Ammon's horn (tissue), 1 donor: ENCODE results near the gene RHOG.

Source experiments
- DNase-seq: peaks from one replicate; pipeline ENCODE4 v3.0.0-alpha.2; 2016; ENCODE audit warnings: low spot score

Gene RHOG

DNA sequence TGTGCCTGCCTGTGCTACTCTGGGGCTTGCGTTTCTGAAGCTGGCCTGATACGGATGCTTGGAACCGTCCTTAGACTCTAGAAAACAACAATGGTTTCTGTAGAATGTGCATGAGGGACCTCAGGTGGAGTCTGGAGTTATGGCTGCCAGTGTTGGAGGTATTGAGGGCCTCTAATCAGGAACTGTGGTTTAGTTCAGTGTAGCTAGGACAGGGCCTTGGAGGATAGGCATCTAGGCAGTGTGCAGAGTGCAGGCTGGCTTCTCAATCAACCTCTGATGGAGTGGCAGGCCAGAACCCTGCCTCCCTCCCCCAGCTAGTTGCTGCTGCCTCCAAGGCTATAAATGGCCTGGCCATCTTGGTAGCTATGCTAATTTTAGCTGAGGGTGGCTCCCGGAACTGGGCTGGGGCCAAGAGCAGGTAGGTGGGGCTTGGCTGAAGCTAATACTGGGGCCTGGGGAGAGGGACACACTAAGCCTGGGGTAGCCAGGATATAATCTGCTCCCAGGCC is 18.7 kb upstream of the RHOG start:
- no peak for DNase-seq

DNA sequence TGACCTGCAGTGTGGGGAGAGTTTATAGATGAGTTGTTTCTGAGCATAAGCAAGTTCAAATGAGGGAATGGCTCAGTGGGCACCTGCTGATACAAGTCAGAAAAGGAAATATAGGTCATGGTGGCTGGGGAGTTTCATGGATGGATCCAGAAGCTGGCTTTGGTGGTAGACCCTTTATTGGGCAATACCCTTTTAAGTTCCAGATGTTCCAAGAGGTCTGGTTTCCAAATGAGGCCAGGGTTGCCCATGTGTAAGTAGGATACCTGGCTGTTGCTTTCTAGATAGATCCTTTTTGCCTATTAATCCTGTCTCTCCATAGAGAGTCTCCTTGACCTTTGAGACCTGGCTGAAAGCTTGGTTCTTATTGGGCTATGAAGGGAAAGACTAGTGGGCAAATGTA is 16.9 kb upstream of the RHOG start:
- no peak for DNase-seq

DNA sequence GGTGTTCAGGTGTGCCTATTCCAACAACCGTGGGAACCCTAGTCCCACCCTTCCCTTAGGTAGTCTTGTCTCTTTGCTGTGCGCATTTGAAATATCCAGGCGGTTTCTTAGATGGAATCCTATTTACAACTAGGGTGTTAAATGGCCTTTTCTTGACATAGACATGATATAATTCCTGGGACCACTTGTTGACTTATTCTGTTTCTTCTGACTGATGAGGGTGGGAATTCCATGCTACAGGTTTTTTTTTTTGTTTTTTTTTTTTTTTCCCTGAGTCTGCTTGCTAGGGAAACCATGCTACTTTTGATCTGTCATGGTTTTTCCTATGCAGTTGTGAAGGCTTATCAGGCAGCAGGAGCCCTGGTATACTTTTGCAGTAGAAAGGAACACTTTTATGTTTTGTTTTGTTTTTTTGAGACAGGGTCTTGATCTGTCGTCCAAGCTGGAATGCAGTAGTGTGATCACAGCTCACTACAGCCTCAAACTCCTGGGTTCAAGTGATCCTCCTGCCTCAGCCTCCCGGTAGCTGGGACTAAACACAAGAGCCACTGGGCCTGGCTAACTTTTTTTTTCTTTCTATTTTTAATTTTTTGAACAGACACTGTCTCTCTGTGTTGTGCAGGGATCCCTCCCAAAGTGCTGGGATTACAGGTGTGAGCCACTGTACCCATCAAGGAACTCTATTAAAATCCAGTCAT is 16.2 kb upstream of the RHOG start:
- DNase-seq = no peak

DNA sequence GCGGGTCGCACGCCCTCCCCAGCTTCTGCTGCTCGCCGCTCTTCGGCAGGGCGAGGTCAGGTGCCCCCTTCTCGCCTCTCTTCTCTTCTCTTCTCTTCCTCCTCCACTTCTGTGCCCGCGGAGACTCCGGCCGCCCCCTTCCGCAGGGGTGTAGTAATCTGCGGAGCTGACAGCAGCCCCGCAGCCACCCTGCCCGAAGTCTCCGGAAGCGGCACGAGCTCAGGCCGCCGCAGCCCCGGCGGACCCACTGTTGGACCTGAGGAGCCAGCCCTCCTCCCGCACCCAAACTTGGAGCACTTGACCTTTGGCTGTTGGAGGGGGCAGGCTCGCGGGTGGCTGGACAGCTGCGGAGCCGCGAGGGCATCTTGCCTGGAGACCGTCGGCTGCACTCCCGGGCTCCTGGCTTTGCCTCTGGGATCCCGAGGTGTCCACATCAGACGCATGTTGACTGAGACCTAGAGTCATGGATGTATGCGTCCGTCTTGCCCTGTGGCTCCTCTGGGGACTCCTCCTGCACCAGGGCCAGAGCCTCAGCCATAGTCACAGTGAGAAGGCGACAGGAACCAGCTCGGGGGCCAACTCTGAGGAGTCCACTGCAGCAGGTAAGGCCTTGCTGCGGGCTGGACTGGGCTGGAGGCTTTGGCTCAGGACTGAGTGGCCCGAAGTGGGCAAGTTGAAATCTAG is 15.2 kb upstream of the RHOG start:
- no peak for DNase-seq

DNA sequence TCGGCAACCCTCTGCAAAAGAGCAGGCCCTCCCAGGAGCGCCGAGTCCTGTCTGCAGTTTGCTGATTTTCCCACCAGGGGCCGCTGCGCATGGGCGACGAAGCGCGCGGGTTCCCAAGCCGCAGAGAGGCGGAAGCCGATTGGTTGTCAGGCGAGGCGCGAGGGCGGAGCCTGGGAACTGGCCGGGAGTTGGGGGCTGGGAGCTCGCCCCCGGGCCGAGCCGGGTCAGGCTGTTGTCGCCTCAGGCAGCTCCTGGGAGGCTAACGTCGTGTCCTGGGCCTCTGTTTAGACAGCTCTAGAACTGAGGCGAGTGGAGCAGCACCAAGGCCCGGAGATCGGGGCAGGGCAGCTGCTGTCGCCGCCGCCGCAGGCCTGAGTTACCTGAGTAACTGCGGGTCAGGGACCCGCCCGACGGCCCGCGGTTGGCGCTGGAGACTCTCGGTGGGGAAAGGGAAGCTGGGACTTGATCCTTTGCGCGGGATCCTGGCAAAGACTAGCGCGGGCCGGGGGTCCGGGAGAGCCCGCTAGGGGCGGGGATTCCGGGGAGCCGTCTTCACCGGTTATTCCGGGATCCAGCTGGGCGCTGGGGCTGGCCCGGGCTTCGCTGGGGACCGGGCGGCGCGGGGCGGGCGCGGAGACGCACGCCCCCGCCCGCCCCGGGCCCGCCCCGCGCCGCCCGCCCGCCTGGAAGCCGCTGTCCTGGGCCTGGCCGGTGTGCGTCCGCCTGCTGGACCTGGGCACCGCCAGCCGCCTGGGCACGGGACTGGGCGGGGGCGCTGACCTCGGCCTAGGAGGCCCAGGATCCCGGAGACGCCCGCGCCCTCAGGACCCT is 14.4 kb upstream of the RHOG start, which contains the start of gene STIM1:
STIM1 (plus strand) TSS at position 688 of the 831 bp plus-strand sequence. CDS start 607 bp downstream, outside the sequence.
- DNase-seq = peak; percentile 94

DNA sequence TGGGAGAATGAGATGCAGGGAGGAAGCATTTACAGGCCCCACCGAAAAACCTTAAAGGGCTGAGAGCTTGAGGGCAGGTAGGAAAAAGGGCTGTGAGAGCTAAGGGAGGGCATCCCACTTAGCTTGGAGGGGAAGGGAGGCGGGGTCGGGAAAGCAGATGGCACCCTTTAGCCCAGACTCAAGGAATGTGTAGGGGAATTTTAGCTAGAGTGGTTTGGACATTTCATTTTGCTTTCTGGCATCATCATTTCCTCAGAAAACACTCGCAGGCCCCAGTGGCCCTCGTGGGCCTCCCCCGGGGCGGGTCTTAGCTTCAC is 13.9 kb upstream of the RHOG start:
- DNase-seq = no peak

DNA sequence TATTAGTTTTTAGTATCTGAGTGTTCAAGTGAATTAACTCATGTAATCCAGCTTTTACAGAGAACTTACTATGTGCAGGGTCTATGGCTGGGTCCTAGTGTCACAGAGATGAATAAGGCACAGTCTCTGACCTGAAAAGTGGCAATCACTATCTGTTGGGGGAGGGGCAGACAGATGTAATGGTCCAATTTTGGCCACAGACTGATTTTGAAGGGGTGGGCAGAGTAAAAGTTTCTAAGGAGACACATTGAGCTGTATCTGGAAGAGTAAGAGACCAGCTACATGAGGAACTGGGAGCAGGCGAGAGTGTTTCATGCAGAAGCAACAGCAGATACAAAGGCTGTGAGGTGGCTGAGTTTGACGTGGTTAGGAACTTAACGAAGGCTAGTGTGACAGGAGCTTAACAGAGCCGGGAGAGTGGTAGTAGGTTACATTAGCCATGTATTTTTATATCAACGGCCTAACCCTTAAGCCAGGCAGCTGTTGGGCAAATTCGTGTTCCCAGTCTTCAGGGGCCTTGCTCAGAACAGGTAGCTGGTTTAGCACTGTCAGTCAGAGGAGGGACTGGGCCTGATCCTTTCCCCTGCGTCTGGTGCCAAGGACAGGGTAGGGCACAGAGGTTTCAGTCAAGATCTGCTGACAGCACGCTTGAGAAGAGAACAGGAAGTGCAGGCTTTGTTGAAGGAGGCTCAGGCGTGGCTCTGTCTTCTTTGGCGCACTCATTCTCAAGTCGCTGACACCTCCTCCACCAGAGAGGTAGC is 13.3 kb upstream of the RHOG start:
- no peak for DNase-seq

DNA sequence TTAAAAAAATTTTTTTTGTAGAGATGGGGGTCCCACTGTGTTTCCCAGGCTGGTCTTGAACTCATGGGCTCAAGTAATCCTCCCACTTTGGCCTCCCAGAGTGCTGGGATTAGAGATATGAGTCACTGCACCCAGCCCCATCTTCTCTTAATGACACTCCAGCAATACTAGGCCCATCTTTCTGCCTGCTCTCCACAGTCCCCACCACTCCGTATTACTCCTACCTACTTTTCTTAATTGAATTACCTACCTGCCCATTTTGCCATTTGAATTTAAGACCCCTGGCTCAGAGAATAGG is 12.7 kb upstream of the RHOG start:
- no peak for DNase-seq

DNA sequence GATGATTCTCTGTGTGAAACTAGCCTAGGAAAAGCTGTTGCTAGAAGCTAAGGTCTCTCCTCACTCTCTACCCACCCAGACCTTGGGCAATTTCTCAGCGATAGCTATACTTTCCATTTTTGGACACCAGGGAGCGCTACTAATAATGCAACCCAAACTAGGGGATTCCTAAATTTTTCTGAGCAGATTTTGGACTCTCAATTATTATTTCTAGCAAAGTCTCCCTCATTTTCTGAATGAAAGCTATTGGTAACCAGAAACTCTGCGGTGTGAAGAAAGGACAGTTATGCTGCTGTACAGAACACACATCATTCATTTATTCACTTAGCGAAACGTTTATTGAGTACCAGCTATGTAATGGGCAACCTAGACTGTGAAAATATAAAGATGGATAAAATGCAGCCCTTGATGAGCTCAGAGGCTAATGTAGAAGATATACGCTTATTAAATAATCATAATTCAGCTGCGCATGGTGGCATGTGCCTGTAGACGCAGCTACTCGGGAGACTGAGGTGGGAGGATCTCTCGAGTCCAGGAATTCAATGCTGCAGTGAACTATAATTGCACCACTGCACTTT is 8.6 kb upstream of the RHOG start:
- no peak for DNase-seq

DNA sequence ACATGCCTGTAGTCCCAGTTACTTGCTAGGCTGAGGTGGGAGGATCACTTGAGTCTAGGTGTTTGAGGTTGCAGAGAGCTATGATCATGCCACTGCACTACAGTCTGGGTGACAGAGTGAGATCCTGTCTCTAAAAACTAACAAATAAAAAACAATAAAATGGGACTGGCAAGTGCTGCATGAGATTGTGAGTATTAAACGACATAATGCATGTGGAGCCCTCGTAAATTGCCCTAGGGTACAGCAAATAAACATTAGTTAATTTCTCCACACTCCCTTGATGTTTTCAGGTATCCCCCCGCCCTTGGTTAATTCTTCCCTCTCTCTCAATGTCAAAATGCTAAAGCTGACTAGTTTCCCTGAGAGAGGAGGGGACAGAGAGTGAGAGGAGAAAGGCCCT is 4.9 kb upstream of the RHOG start:
- DNase-seq = no peak

DNA sequence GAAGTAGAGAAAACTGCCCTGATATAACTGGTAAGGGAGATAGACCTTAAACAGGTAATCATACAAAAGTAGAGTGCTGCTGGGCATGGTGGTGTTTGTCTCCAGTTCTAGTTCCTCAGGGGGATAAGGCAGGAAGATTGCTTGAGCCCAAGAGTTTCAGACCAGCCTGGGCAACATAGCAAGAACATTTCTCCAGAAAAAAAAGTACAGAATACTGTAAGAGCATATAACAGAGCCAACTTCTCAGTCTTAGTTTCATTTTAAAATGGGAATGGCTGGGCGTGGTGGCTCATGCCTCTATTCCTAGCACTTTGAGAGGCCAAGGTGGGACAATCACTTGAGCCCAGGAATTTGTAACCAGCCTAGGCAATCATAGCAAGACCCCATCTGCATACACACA is 4.5 kb upstream of the RHOG start:
- DNase-seq = no peak

DNA sequence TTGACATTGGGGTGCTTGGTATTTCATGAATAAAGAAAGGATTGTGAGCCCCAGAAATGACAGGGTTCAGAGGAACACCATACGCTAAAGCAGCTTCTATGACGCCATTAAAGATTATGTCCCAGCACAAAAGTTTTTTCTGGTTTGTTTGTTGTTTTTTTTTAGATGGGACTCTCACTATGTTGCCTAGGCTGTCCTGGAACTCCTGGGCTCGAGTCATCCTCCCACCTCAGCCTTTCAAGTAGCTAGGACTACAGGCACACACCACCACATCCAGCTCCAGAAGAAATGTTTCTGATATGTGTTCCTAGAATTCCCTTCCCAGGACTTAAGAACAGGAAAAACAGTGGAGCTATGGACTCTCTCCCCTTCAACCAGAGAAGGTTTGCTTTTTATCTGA is 2.6 kb upstream of the RHOG start:
- DNase-seq = no peak

DNA sequence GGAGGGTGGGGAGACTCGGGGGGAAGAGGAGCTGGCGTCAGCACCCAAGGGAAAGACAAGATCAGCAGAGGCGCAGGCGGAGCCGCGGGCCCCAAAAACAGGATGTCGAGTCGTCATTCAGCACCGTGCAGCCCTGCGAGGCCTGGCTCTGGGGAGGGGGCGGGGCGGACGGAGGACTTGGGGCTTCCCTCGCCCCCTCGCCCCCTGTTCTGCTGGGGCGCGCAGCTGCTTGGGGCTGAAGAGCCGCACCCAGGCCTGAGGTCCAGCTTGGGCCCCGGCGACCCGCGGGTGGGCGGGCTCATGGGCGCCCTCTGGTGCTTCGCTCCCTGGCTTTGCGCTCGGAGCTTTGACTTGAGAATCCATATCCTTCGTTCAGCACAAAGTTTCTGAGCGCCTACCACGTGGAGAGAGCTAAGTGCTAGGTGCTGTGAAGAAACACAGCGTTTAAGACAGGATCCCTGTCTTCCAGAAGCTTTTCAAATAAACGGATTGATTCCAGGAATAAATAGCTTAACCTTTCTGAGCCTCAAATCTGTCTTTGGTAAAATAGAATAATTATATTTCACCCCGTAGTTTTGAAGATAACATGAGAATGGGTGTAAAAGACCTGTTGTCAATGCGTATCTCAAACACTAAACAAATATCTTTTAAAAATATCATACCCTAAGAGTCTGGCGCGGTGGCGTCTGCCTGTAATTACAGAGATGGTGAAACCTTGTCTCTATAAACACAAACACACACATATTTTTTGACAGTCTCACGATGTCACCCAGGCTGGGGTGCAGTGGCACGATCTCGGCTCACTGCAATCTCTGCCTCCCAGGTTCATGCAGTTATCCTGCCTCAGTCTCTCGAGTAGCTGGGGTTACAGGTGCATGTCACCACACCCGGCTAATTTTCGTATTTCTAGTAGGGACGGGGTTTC is 929 bp upstream of the RHOG start:
- DNase-seq = peak; percentile 88

DNA sequence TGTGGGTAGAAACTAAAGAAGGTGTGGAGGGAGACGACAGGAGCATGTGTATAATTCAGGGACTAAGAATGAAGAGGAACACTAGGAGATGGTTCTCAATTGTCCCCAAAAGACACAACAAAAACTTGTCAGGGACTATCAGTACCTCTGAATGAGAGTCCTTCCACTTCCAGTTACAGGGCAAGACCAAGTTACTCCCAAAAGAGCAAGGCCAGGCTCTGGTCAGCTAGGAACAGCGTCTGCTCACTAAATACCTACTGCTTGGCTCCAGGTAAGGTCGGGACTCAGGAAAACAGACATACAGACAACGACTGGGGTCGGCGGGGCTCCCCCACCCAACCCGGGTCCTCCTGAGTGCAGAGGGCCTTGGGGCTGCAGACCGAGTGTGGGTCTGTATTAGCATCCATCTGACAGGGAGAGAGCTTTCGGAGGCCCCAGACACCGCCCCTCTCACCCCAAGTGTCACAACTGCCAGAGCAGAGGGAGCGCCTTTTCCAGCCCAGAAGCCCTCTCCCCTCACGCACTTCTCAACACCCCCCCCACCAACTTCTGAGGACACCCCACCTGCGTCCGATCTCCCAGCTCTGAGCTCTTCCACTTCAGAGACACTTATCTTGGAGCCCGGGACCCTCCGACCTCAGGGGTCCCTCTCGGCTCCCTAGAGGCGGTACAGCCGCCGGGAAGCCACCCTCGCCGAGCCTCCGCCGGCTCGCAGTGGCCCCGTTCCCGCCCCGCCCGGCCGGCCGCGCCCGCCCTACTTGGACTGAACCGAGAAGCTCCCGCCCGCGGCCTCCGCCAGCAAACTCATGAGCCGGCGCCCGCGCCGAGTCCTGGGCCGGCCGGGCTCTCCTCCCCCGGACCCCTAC is 522 bp downstream of the RHOG start:
- no peak for DNase-seq

DNA sequence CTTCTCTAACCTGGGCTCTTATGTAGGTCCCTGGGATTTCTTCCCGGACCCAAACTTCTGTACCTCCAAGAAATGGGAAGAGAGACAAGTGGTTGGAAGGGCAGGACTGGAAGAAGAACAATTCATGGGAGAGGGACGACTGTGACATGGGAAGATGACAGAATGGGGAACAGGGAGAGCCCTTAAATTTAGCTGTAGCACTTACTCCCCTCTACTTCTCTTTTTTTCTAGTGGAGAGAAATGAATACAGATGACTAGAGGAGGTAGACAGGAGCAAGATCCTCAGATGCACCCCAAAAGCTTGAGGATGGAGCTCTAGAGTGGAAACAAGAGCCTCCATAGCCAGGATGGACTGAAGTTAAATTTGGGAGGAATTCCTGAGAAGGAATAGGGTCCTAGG is 2.3 kb downstream of the RHOG start:
- DNase-seq = no peak

DNA sequence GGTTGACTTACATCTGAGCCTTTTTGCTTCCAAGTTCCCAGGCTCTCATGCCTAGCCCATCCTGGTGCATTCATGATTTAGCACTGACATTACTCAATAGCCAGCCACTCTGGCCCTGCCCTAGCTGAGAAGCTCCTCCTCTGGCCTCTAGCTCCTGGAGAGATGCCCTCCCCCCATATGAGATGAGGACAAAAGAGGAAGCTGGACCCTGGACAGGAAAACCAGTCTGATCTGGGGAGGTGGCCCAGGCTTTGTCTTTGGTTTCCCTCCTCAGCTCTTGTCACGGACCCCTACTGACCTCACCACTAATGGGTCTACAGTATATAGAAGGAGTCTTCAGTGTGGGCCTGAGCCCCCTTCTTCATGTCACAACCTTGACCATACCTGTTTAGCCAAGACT is 3.0 kb downstream of the RHOG start:
- peak; percentile 76 for DNase-seq

DNA sequence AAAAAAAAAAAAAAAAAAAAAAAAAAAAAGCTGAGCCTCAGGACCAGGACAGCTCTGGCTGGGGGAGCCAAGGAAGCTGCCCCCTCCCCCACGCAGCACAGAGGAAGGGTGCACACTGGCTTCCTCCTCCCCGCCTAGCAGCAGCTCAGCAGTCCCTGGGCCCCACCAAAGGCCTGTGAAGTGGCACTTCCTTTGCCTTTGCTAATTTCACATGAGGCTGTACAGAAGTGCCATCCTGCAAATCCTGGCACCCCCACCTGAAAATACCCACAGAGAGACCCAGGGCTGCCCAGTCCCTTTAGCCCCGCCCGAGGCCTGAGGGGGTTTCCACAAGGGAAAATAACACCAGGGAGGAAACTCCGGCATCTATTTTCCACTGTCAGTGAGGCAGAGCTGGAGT is 3.9 kb downstream of the RHOG start:
- DNase-seq = peak; percentile 71

DNA sequence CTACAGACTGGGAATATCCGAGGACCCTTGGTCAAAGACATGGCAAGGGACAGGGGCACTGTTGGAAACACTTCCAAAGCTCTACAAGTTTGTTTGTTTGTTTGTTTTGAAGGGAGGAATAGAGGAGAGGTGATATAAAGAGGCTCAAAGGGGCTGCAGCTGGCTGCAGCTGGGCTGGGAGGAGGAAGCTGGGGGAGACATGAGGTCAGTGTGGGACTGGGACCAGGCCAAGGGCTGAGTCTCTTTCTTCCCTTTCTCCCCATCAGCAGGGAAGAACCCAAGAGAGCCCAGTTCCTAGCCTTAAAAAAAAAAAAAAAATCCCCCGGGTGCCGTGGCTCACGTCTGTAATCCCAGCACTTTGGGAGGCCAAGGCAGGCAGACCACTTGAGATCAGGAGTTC is 5.0 kb downstream of the RHOG start:
- DNase-seq = peak; percentile 82

DNA sequence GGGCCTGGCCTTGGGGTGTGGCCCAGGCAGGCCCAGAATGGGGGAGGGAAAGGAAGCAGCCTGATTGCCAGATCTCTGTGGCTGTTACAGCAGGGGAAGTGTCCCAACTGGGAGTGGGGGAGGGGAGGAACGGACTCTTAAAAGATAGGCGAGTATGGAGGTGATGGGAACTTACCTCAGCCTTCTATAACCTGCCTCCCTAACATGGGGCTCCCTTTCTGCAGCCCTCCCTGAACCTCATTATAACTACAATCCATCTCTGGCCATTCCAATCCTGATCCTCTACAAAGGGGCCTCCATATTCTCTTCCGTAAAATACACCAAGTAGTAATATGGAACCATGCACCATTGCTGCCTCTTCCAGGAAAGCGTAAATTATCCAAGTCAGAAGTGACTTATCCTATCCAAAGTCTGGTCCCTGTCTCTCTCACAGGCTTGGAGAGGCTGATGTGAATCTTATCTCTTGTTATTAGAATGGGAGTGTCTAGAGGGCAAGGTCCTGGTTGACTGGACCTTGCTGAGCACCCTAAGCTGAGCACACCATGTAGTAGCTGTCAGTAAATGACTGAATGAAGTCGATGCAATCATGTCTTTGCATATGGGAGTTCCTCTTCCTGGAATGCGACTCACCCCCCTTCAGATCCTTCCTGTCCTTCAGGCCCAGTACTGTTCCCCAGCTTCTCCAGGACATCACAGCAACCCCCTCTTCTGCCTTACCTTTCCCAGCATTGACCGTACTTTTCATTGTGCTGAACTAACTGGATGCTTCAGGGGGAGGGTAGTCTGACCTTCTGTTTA is 5.9 kb downstream of the RHOG start:
- peak; percentile 67 for DNase-seq
